ENCODE measurements around the gene KCNH8.
"Not testable (repeated sequence)": the region's sequence is repeated elsewhere in the genome, so short reads cannot be mapped to it uniquely, and the experiment has no call there.

Gene KCNH8

GRCh38 chr3:19183584-19183983, 35.3 kb downstream of the KCNH8 start:
- no peak for DNase-seq

- no peak for DNase-seq
These were observed 41.8 kb downstream of the KCNH8 start for GRCh38 chr3:19190126-19190525.

- no peak for DNase-seq
These were observed 42.3 kb downstream of the KCNH8 start for GRCh38 chr3:19190602-19191001.

GRCh38 chr3:19199131-19199530, 50.8 kb downstream of the KCNH8 start:
- DNase-seq = no peak

- DNase-seq = no peak
These were observed 54.0 kb downstream of the KCNH8 start for GRCh38 chr3:19202303-19202702.

GRCh38 chr3:19202754-19203153, 54.4 kb downstream of the KCNH8 start:
- DNase-seq = no peak

GRCh38 chr3:19206540-19206939, 58.2 kb downstream of the KCNH8 start:
- no peak for DNase-seq

- DNase-seq = no peak
These were observed 65.4 kb downstream of the KCNH8 start for GRCh38 chr3:19213603-19214220.

- DNase-seq = no peak
These were observed 67.1 kb downstream of the KCNH8 start for GRCh38 chr3:19215427-19215826.

- DNase-seq = no peak
These were observed 68.5 kb downstream of the KCNH8 start for GRCh38 chr3:19216669-19217337.

GRCh38 chr3:19220311-19220710, 72.0 kb downstream of the KCNH8 start:
- no peak for DNase-seq

GRCh38 chr3:19221081-19221480, 72.8 kb downstream of the KCNH8 start:
- no peak for DNase-seq

- DNase-seq = no peak
These were observed 78.2 kb downstream of the KCNH8 start for GRCh38 chr3:19226479-19226878.

- no peak for DNase-seq
These were observed 79.9 kb downstream of the KCNH8 start for GRCh38 chr3:19228167-19228566.

- no peak for DNase-seq
These were observed 80.8 kb downstream of the KCNH8 start for GRCh38 chr3:19229086-19229485.

- not testable (repeated sequence) for DNase-seq
These were observed 81.6 kb downstream of the KCNH8 start for GRCh38 chr3:19229881-19230280.

- DNase-seq = no peak
These were observed 83.6 kb downstream of the KCNH8 start for GRCh38 chr3:19231792-19232461.

- no peak for DNase-seq
These were observed 84.3 kb downstream of the KCNH8 start for GRCh38 chr3:19232566-19232965.

GRCh38 chr3:19233882-19234784, 85.8 kb downstream of the KCNH8 start:
- DNase-seq = not testable (repeated sequence)

- DNase-seq = no peak
These were observed 99.8 kb downstream of the KCNH8 start for GRCh38 chr3:19248143-19248542.

GRCh38 chr3:19248767-19249166, 100.5 kb downstream of the KCNH8 start:
- DNase-seq = no peak

GRCh38 chr3:19250959-19251610, 102.8 kb downstream of the KCNH8 start:
- DNase-seq = no peak

GRCh38 chr3:19254189-19254588, 105.9 kb downstream of the KCNH8 start:
- no peak for DNase-seq
